ENCODE data around the gene SUB1.
"Not testable (repeated sequence)": the region's sequence is repeated elsewhere in the genome, so short reads cannot be mapped to it uniquely, and the experiment has no call there.

SUB1 gene

DNA sequence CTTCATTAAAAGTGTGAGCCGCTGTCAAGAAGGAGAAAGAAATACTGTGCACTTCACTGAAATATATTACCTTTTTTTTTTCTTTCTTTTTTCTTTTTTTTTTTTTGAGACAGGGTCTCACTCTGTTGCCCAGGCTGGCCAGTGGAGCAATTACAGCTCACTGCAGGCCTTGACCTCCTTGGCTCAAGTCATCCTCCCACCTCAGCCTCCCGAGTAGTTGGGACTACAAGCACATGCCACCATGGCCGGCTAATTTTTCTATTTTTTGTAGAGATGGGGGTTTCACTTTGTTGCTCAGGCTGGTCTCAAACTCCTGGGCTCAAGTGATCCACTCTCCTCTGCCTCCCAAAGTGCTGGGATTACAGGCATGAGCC, 11.9 kb upstream of the SUB1 start:
- not testable (repeated sequence) for ATAC-seq

- TF ChIP-seq RARB (CRISPR knock-in tag; IDR thresholded peaks at IDR 0.05) = no peak
- TF ChIP-seq OSR1 (CRISPR knock-in tag; IDR thresholded peaks at IDR 0.05) = no peak
- no peak for TF ChIP-seq ZC3H10 (CRISPR knock-in tag; IDR thresholded peaks at IDR 0.05)
- TF ChIP-seq ESRRG (CRISPR knock-in tag; IDR thresholded peaks at IDR 0.05) = no peak
- TF ChIP-seq ZFP3 (CRISPR knock-in tag; IDR thresholded peaks at IDR 0.05) = no peak
- TF ChIP-seq BACH2 (CRISPR knock-in tag; IDR thresholded peaks at IDR 0.05; ENCODE audit: borderline replicate concordance) = no peak
- no peak for TF ChIP-seq ARNTL (CRISPR knock-in tag; IDR thresholded peaks at IDR 0.05; ENCODE audit: borderline replicate concordance, low read depth)
- TF ChIP-seq, protein P1, sequence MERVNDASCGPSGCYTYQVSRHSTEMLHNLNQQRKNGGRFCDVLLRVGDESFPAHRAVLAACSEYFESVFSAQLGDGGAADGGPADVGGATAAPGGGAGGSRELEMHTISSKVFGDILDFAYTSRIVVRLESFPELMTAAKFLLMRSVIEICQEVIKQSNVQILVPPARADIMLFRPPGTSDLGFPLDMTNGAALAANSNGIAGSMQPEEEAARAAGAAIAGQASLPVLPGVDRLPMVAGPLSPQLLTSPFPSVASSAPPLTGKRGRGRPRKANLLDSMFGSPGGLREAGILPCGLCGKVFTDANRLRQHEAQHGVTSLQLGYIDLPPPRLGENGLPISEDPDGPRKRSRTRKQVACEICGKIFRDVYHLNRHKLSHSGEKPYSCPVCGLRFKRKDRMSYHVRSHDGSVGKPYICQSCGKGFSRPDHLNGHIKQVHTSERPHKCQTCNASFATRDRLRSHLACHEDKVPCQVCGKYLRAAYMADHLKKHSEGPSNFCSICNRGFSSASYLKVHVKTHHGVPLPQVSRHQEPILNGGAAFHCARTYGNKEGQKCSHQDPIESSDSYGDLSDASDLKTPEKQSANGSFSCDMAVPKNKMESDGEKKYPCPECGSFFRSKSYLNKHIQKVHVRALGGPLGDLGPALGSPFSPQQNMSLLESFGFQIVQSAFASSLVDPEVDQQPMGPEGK (CRISPR knock-in tag; IDR thresholded peaks at IDR 0.05; ENCODE audit: borderline replicate concordance) = no peak
- no peak for TF ChIP-seq ZNF70 (CRISPR knock-in tag; IDR thresholded peaks at IDR 0.05)
- TF ChIP-seq TOX (CRISPR knock-in tag; IDR thresholded peaks at IDR 0.05; ENCODE audit: borderline replicate concordance) = no peak
- no peak for TF ChIP-seq CSRNP3 (CRISPR knock-in tag; IDR thresholded peaks at IDR 0.05)
- TF ChIP-seq TSHZ2 (CRISPR knock-in tag; IDR thresholded peaks at IDR 0.05) = no peak
- no peak for TF ChIP-seq TCF4 (CRISPR knock-in tag; IDR thresholded peaks at IDR 0.05; ENCODE audit: borderline replicate concordance)
- no peak for TF ChIP-seq CREB5 (CRISPR knock-in tag; IDR thresholded peaks at IDR 0.05; ENCODE audit: low read depth)
- no peak for TF ChIP-seq GLIS3 (CRISPR knock-in tag; IDR thresholded peaks at IDR 0.05)
- no peak for TF ChIP-seq CSDC2 (CRISPR knock-in tag; IDR thresholded peaks at IDR 0.05)
- no peak for ATAC-seq
Observed at GRCh38 chr5:32574540-32575175, 10.7 kb upstream of the SUB1 start.

GRCh38 chr5:32578363-32578762, 7.0 kb upstream of the SUB1 start:
- no peak for ATAC-seq
- no peak for TF ChIP-seq CSDC2 (CRISPR knock-in tag; IDR thresholded peaks at IDR 0.05)
- TF ChIP-seq SNAI2 (CRISPR knock-in tag; IDR thresholded peaks at IDR 0.05) = no peak
- TF ChIP-seq, protein P1 (CRISPR knock-in tag; IDR thresholded peaks at IDR 0.05; ENCODE audit: borderline replicate concordance) = no peak
- TF ChIP-seq TOX (CRISPR knock-in tag; IDR thresholded peaks at IDR 0.05; ENCODE audit: borderline replicate concordance) = no peak
- TF ChIP-seq CREB5 (CRISPR knock-in tag; IDR thresholded peaks at IDR 0.05; ENCODE audit: low read depth) = no peak
- no peak for TF ChIP-seq CSRNP3 (CRISPR knock-in tag; IDR thresholded peaks at IDR 0.05)
- no peak for TF ChIP-seq BACH2 (CRISPR knock-in tag; IDR thresholded peaks at IDR 0.05; ENCODE audit: borderline replicate concordance)
- no peak for TF ChIP-seq ZNF70 (CRISPR knock-in tag; IDR thresholded peaks at IDR 0.05)
- TF ChIP-seq ZNF8 (CRISPR knock-in tag; IDR thresholded peaks at IDR 0.05) = no peak
- TF ChIP-seq ZNF565 (CRISPR knock-in tag; conservative IDR thresholded peaks at IDR 0.05; ENCODE audit: low read depth) = no peak
- TF ChIP-seq ESRRG (CRISPR knock-in tag; IDR thresholded peaks at IDR 0.05) = no peak
- no peak for TF ChIP-seq PPARA (CRISPR knock-in tag; IDR thresholded peaks at IDR 0.05; ENCODE audit: borderline replicate concordance)
- TF ChIP-seq TSHZ2 (CRISPR knock-in tag; IDR thresholded peaks at IDR 0.05) = no peak
- no peak for TF ChIP-seq TCF4 (CRISPR knock-in tag; IDR thresholded peaks at IDR 0.05; ENCODE audit: borderline replicate concordance)
- no peak for TF ChIP-seq ARNTL (CRISPR knock-in tag; IDR thresholded peaks at IDR 0.05; ENCODE audit: borderline replicate concordance, low read depth)
- TF ChIP-seq ZFP3 (CRISPR knock-in tag; IDR thresholded peaks at IDR 0.05) = no peak
- TF ChIP-seq ZFP30 (CRISPR knock-in tag; IDR thresholded peaks at IDR 0.05) = no peak
- TF ChIP-seq RARB (CRISPR knock-in tag; IDR thresholded peaks at IDR 0.05) = no peak
